MCF 10A (cell line): ENCODE data around the gene SYNE1. TPM values are rescaled to one million over a fixed set of nuclear protein-coding genes. Genes with fewer than 3 reads are reported as not detected.
"Not testable (repeated sequence)": the region's sequence is repeated elsewhere in the genome, so short reads cannot be mapped to it uniquely, and the experiment has no call there.

Experiments
- BruUV-seq: library from RNA; stranded (reverse); fragments of 400-500 nt; replicated peaks from 2 replicates; lab custom pipeline; 2021; lab: Mats Ljungman, UMichigan
- CTCF ChIA-PET: fragments of 300-600 bp; sonication (Branson Sonifier 250); formaldehyde crosslinking; extraction: SDS; loops from one replicate; lab custom pipeline; 2021; ENCODE audit warnings: antibody characterized with exemption, inconsistent platforms; lab: Yijun Ruan, JAX
- POLR2A ChIA-PET: fragments of 300-600, 350-650 bp; sonication (Branson Sonifier 250); formaldehyde crosslinking; extraction: SDS; loops from one replicate; lab custom pipeline; 2020; ENCODE audit warnings: antibody characterized with exemption, inconsistent platforms; lab: Yijun Ruan, JAX
- DNase-seq: peaks from one replicate; pipeline ENCODE4 v3.0.0-alpha.2; 2018; ENCODE audit not compliant: unreplicated experiment
- H3K27ac Mint-ChIP-seq: one replicate; pipeline ENCODE4 v1.8.0; 2022; ENCODE audit warnings: mild to moderate bottlenecking, low read depth, mixed read lengths; ENCODE audit not compliant: unreplicated experiment
- H3K27me3 Mint-ChIP-seq: one replicate; pipeline ENCODE4 v1.8.0; 2022; ENCODE audit warnings: mixed read lengths; ENCODE audit not compliant: insufficient read depth, unreplicated experiment
- H3K36me3 Mint-ChIP-seq: one replicate; pipeline ENCODE4 v1.8.0; 2022; ENCODE audit warnings: mild to moderate bottlenecking, moderate library complexity, mixed read lengths; ENCODE audit not compliant: insufficient read depth, unreplicated experiment
- H3K4me1 Mint-ChIP-seq: one replicate; pipeline ENCODE4 v1.8.0; 2022; ENCODE audit warnings: mixed read lengths; ENCODE audit not compliant: insufficient read depth, unreplicated experiment
- H3K4me3 Mint-ChIP-seq: one replicate; pipeline ENCODE4 v1.8.0; 2022; ENCODE audit warnings: mild to moderate bottlenecking, moderate library complexity, mixed read lengths; ENCODE audit not compliant: unreplicated experiment
- H3K9me3 Mint-ChIP-seq: one replicate; pipeline ENCODE4 v1.8.0; 2022; ENCODE audit warnings: mixed read lengths; ENCODE audit not compliant: unreplicated experiment
- intact Hi-C: fragments of 100-400 bp; cut with micrococcal nuclease; formaldehyde crosslinking; loops from 2 replicates; pipeline ENCODE4 v1.14.1; 2022
- total RNA-seq: library from RNA; stranded (reverse); gene quantifications from 2 replicates; pipeline ENCODE4 v1.2.3, GENCODE V29; 2022
- TF ChIP-seq, protein P1 (sequence below): fragments of 200-600 bp; IDR thresholded peaks from one replicate; pipeline ENCODE4 v1.8.0; 2022; ENCODE audit warnings: antibody characterized with exemption, mild to moderate bottlenecking; ENCODE audit not compliant: unreplicated experiment

Gene SYNE1
- total RNA-seq, 1 experiment from 2014 or later, result 25.4 TPM

DNA sequence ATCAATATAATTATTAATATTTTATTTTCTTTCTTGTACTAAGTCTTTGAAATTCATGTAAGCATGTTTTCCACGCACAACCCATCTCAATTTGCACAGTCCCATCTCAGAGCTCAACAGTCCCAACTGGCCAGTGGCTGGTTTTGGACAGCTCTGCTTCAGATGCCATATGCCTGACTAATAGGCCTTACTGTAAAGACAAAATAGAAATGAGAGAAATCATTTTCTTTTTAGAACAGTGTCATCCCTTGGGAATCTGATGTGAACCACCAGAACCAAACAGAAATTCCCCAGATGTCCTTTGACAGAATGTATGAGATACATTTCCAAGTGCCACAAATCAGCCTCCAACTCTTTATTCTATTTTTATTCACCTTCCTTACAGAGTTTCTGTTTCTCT, 490.8 kb downstream of the SYNE1 start:
- ChIA-PET POLR2A (interaction anchor here (0.6 kb wide), 1 partner anchor 14 kb away, joined by 3 read pairs; no protein-coding TSS in a partner anchor), CTCF (interaction anchor here (0.6 kb wide), 1 partner anchor 120 kb away, joined by 3 read pairs; no protein-coding TSS in a partner anchor)
- intact Hi-C loops, result no loop called here
- Mint-ChIP-seq H3K27ac (no peak overlapping the region), H3K36me3 (peaks cover 6% of the 10 kb centered on the region), H3K4me3 (no peak overlapping the region), H3K27me3 (no peaks in the 10 kb centered on the region), H3K9me3 (no peaks in the 10 kb centered on the region), H3K4me1 (no peaks in the 10 kb centered on the region)
- TF ChIP-seq, protein P1, sequence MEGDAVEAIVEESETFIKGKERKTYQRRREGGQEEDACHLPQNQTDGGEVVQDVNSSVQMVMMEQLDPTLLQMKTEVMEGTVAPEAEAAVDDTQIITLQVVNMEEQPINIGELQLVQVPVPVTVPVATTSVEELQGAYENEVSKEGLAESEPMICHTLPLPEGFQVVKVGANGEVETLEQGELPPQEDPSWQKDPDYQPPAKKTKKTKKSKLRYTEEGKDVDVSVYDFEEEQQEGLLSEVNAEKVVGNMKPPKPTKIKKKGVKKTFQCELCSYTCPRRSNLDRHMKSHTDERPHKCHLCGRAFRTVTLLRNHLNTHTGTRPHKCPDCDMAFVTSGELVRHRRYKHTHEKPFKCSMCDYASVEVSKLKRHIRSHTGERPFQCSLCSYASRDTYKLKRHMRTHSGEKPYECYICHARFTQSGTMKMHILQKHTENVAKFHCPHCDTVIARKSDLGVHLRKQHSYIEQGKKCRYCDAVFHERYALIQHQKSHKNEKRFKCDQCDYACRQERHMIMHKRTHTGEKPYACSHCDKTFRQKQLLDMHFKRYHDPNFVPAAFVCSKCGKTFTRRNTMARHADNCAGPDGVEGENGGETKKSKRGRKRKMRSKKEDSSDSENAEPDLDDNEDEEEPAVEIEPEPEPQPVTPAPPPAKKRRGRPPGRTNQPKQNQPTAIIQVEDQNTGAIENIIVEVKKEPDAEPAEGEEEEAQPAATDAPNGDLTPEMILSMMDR, result no peak
- BruUV-seq, result no TSS peak
- DNase-seq, result no peak

DNA sequence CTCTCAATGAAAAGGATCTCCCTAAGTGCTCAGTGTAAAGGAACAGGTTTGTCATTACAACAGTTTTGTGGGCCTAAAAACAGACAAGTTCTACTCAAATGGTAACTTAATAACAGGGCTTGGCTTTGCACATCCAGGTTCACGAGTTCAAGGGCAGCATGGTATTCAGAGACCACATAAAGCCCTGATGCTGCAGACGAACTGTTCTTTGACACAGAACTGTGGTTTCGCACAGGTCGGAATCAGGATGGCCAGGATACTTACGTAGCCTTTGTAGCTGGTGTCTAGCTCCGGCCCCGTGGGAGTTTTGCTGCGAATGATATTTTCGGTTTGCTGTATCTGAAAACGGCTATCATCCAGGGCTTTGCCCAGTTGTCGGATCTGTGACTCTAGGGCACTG, 493.8 kb downstream of the SYNE1 start:
- Mint-ChIP-seq H3K9me3 (no peaks in the 10 kb centered on the region), H3K27ac (no peak overlapping the region), H3K4me1 (no peaks in the 10 kb centered on the region), H3K27me3 (no peaks in the 10 kb centered on the region), H3K4me3 (no peak overlapping the region), H3K36me3 (no peaks in the 10 kb centered on the region)
- TF ChIP-seq, protein P1, result no peak
- intact Hi-C loops, result no loop called here
- no TSS peak for BruUV-seq
- no peak for DNase-seq
- CTCF ChIA-PET, result interaction anchor here (2.0 kb wide), 1 partner anchor 18 kb away, joined by 6 read pairs; no protein-coding TSS in a partner anchor
- POLR2A ChIA-PET, result interaction anchor here (0.9 kb wide), 1 partner anchor 41 kb away, joined by 3 read pairs; no protein-coding TSS in a partner anchor

DNA sequence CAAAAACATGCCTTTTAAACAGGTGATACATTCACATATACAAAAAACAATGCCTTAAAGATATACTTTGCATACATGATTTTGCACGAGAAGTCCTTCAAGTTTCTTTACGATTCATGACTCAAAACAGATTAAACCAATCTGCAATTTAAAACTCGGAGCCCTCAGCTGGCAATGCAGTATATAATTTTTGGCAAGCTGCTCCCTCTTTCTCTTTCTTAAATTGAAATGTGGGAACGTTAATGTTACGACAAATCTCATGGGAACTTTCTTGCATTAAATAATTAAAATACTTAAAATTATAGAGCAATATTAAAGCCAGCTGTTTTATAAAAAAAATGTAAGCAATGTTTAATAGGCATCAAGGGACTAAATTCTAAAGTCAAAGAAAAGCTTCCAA, 495.1 kb downstream of the SYNE1 start:
- Mint-ChIP-seq H3K27ac (no peak overlapping the region), H3K36me3 (no peaks in the 10 kb centered on the region), H3K9me3 (no peaks in the 10 kb centered on the region), H3K4me1 (no peaks in the 10 kb centered on the region), H3K4me3 (no peak overlapping the region), H3K27me3 (no peaks in the 10 kb centered on the region)
- no peak for DNase-seq
- CTCF ChIA-PET, result no interaction called here
- no TSS peak for BruUV-seq
- TF ChIP-seq, protein P1, result no peak
- intact Hi-C loops, result no loop called here
- POLR2A ChIA-PET, result interaction anchor here (0.6 to 1.0 kb wide), 2 partner anchors 9 to 652 kb away, joined by 3 read pairs; no protein-coding TSS in a partner anchor

DNA sequence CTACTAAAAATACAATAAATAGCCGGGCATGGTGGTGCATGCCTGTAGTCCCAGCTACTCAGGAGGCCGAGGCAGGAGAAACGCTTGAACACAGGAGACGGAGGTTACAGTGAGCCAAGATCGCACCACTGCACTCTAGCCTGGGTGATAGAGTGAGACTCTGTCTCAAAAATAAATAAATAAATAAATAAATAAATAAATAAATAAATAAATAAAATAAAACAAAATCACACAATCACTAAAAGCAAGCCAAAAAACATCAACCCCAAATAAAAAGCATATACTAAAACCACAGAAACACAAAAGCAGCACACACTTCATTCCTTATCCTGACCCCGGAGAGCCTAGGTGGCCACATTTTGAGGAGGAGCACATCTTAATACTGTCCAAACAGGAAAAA, 498.8 kb downstream of the SYNE1 start:
- H3K9me3 Mint-ChIP-seq, DNase-seq, H3K36me3 Mint-ChIP-seq, CTCF ChIA-PET, POLR2A ChIA-PET, H3K27me3 Mint-ChIP-seq, H3K4me1 Mint-ChIP-seq, BruUV-seq, intact Hi-C loops, H3K4me3 Mint-ChIP-seq, H3K27ac Mint-ChIP-seq: not testable (repeated sequence)
